PFSK-1 (cell line): ENCODE data around the gene TTC39B.

Source experiments
- POLR2AphosphoS5 ChIP-seq: IDR thresholded peaks from 2 replicates; pipeline ENCODE4 v1.6.1; 2012; ENCODE audit warnings: low read depth, mild to moderate bottlenecking, control low read depth, low read length, moderate library complexity
- REST ChIP-seq, 2 experiments: IDR thresholded peaks; 2 replicates each; pipeline versions ENCODE4 v1.6.1 to v1.8.0; 2011 to 2012; ENCODE audit warnings: low read depth in 2 of 2, low read length in 2 of 2, control low read depth in 1 of 2, inconsistent platforms in 1 of 2, mild to moderate bottlenecking in 1 of 2, moderate library complexity in 1 of 2; ENCODE audit not compliant: insufficient read depth in 1 of 2
- SIN3A ChIP-seq: IDR thresholded peaks from 2 replicates; pipeline ENCODE4 v1.6.1; 2012; ENCODE audit warnings: mild to moderate bottlenecking, low read length, moderate library complexity, borderline replicate concordance; ENCODE audit not compliant: insufficient read depth
- TAF1 ChIP-seq: IDR thresholded peaks from 2 replicates; pipeline ENCODE4 v1.6.1; 2012; ENCODE audit warnings: low read length, control low read depth, borderline replicate concordance; ENCODE audit not compliant: insufficient read depth

- no peak for TF ChIP-seq REST (IDR thresholded peaks at IDR 0.05; ENCODE audit: insufficient read depth in 1 of 2, low read depth in 2 of 2, low read length in 2 of 2)
- no peak for TF ChIP-seq SIN3A
- TF ChIP-seq POLR2AphosphoS5: no peak
- TF ChIP-seq TAF1: no peak
These were observed 13.2 kb downstream of the TTC39B start for GRCh38 chr9:15293804-15294316.
